HEK293 (cell line): ENCODE results near the gene FRY.

Experiments
- CTCF ChIA-PET: fragments of 350-600 bp; formaldehyde crosslinking; extraction: SDS; loops from one replicate; lab custom pipeline; 2021; ENCODE audit warnings: antibody characterized with exemption; lab: Yijun Ruan, JAX
- POLR2A ChIA-PET: fragments of 300-600 bp; formaldehyde crosslinking; extraction: SDS; loops from one replicate; lab custom pipeline; 2020; ENCODE audit warnings: antibody characterized with exemption, inconsistent platforms; lab: Yijun Ruan, JAX
- H3K27ac ChIP-seq: fragments of 200-500 bp; sonication (Bioruptor generic); 2 replicates; pipeline ENCODE4 v1.5.1; 2014; ENCODE audit warnings: low read depth, low read length, control low read depth, inconsistent platforms; ENCODE audit errors: extremely low read depth
- H3K36me3 ChIP-seq, 2 experiments: fragments of 200-500 bp in 1 of 2; sonication (Bioruptor generic) in 1 of 2; 1 replicate in 1 of 2; 2 replicates in 1 of 2; pipeline ENCODE4 v1.5.1; 2014 to 2017; ENCODE audit warnings: inconsistent platforms in 2 of 2, low read length in 2 of 2; ENCODE audit not compliant: control insufficient read depth in 2 of 2, insufficient read depth in 1 of 2
- H3K4me1 ChIP-seq: fragments of 200-500 bp; sonication (Bioruptor generic); 2 replicates; pipeline ENCODE4 v1.5.1; 2014; ENCODE audit warnings: mild to moderate bottlenecking, low read length, inconsistent platforms; ENCODE audit not compliant: control insufficient read depth, insufficient read depth
- H3K4me3 ChIP-seq: 2 replicates; pipeline ENCODE4 v1.5.1; 2011; ENCODE audit warnings: low read depth, mild to moderate bottlenecking, control low read depth, low read length, moderate library complexity
- H3K9me3 ChIP-seq: fragments of 200-500 bp; sonication (Bioruptor generic); 2 replicates; pipeline ENCODE4 v1.5.1; 2014; ENCODE audit warnings: low read depth, low read length, inconsistent platforms; ENCODE audit not compliant: control insufficient read depth, insufficient read depth
- SCRT1 ChIP-seq: fragments of 450-650 bp; formaldehyde crosslinking; IDR thresholded peaks from 2 replicates; pipeline ENCODE4 v1.5.1; 2016; ENCODE audit warnings: missing biosample characterization, missing genetic modification characterization, borderline replicate concordance
- SP7 ChIP-seq: fragments of 450-650 bp; formaldehyde crosslinking; IDR thresholded peaks from 2 replicates; pipeline ENCODE4 v1.5.1; 2016; ENCODE audit warnings: missing biosample characterization, missing genetic modification characterization
- ZBTB10 ChIP-seq: fragments of 450-650 bp; formaldehyde crosslinking; IDR thresholded peaks from 2 replicates; pipeline ENCODE4 v1.5.1; 2016; ENCODE audit warnings: missing biosample characterization, missing genetic modification characterization
- ZBTB26 ChIP-seq: fragments of 450-650 bp; formaldehyde crosslinking; optimal IDR thresholded peaks from 2 replicates; pipeline ENCODE3; 2016; ENCODE audit warnings: missing biosample characterization, mild to moderate bottlenecking, missing genetic modification characterization
- ZNF214 ChIP-seq: fragments of 450-650 bp; formaldehyde crosslinking; IDR thresholded peaks from 2 replicates; pipeline ENCODE4 v1.5.1; 2017; ENCODE audit warnings: missing biosample characterization, mild to moderate bottlenecking, missing genetic modification characterization, borderline replicate concordance
- ZNF366 ChIP-seq: fragments of 450-650 bp; formaldehyde crosslinking; conservative IDR thresholded peaks from 2 replicates; pipeline ENCODE4 v1.5.1; 2016; ENCODE audit warnings: missing biosample characterization, missing genetic modification characterization
- ZNF488 ChIP-seq: fragments of 450-650 bp; formaldehyde crosslinking; IDR thresholded peaks from 2 replicates; pipeline ENCODE4 v1.5.1; 2016; ENCODE audit warnings: missing biosample characterization, missing genetic modification characterization
- ZNF510 ChIP-seq: fragments of 450-650 bp; formaldehyde crosslinking; IDR thresholded peaks from 2 replicates; pipeline ENCODE4 v1.5.1; 2018; ENCODE audit warnings: mild to moderate bottlenecking, missing genetic modification characterization, missing biosample characterization; ENCODE audit not compliant: insufficient replicate concordance
- ZNF843 ChIP-seq: fragments of 450-650 bp; formaldehyde crosslinking; IDR thresholded peaks from 2 replicates; pipeline ENCODE4 v1.5.1; 2016; ENCODE audit warnings: missing biosample characterization, missing genetic modification characterization
- TF ChIP-seq, protein P1 (sequence below): fragments of 450-650 bp; formaldehyde crosslinking; IDR thresholded peaks from 2 replicates; pipeline ENCODE4 v1.5.1; 2017; ENCODE audit warnings: missing biosample characterization, missing genetic modification characterization
- TF ChIP-seq, protein P2 (sequence below): fragments of 450-650 bp; formaldehyde crosslinking; IDR thresholded peaks from 2 replicates; pipeline ENCODE4 v1.5.1; 2016; ENCODE audit warnings: missing biosample characterization, missing genetic modification characterization
- TF ChIP-seq, protein P3 (sequence below): fragments of 450-650 bp; IDR thresholded peaks from 2 replicates; pipeline ENCODE4 v1.5.1; 2018; ENCODE audit warnings: missing biosample characterization, mild to moderate bottlenecking, missing genetic modification characterization

Gene FRY

DNA sequence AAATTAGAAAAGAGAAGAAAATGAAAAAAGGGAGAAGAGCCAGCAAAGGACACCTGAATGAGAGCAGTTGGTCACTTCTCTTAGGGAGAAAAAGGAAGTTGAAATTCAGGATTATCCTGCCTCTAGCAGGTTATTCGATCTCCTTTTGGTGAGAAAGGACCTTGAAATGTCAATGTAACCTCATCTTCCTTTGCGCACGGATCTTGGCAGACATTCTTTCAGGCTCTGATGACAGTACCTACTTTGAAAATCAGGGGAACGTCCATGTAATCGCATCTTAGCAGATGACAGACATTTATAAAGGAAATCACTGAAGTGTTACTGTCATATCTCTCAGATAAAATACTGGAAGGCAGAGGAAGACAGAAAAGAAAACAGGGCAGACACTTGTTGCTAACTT lies 36.7 kb downstream of the FRY start:
- H3K27ac ChIP-seq, result no peak overlapping the region
- ChIA-PET CTCF (no interaction called here), POLR2A (no interaction called here)
- 0 out of 2 replicates have a peak, but pooled peaks have one; percentile 13 for TF ChIP-seq SCRT1
- TF ChIP-seq, protein P1, sequence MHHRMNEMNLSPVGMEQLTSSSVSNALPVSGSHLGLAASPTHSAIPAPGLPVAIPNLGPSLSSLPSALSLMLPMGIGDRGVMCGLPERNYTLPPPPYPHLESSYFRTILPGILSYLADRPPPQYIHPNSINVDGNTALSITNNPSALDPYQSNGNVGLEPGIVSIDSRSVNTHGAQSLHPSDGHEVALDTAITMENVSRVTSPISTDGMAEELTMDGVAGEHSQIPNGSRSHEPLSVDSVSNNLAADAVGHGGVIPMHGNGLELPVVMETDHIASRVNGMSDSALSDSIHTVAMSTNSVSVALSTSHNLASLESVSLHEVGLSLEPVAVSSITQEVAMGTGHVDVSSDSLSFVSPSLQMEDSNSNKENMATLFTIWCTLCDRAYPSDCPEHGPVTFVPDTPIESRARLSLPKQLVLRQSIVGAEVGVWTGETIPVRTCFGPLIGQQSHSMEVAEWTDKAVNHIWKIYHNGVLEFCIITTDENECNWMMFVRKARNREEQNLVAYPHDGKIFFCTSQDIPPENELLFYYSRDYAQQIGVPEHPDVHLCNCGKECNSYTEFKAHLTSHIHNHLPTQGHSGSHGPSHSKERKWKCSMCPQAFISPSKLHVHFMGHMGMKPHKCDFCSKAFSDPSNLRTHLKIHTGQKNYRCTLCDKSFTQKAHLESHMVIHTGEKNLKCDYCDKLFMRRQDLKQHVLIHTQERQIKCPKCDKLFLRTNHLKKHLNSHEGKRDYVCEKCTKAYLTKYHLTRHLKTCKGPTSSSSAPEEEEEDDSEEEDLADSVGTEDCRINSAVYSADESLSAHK (tag by site-specific recombination), result no peak
- no peaks in the 10 kb centered on the region for H3K9me3 ChIP-seq
- H3K4me1 ChIP-seq, result no peaks in the 10 kb centered on the region
- H3K4me3 ChIP-seq, result no peak overlapping the region
- H3K36me3 ChIP-seq, result no peaks in the 10 kb centered on the region

DNA sequence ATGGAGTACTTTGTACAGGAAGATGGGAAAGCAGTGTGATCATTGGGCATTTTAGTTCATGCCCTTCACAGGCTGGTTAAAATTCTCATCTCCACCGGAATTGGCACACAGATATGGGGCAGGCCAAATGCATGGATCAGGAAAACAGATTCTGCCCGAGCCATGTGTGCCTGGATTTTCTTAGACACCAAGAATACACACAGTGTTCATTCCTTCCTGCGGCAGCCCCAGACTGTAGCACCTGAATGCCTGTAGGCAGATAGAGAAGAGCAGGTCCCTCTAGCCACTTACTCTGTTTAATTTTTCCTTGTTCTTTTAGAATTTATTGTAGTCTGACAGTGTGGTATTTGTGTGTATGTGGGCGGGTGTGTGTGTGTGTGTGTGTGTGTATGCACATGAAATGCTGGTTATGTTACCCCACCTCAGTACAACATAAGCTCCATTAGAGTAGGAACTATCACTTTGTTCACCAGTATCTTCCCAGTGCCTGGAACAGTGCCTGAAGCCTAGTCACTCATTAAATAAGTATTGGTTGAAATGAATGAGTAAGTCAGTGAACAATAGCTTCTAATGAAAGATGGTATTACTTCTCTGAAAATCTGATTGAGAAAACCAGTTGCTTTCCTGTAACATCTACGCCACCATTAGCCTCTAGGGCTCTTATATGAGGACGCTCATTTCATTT lies 41.7 kb downstream of the FRY start:
- no peaks in the 10 kb centered on the region for H3K4me1 ChIP-seq
- CTCF ChIA-PET, result interaction anchor here (1.2 kb wide), 1 partner anchor 15 kb away, joined by 3 read pairs; no protein-coding TSS in a partner anchor
- H3K27ac ChIP-seq, result no peak overlapping the region
- H3K4me3 ChIP-seq, result no peak overlapping the region
- no peak for TF ChIP-seq ZBTB10 (tag by site-specific recombination)
- TF ChIP-seq ZNF510 (tag by site-specific recombination), result no peak
- no peak for TF ChIP-seq ZBTB26 (tag by site-specific recombination)
- no peak for TF ChIP-seq ZNF214 (tag by site-specific recombination)
- TF ChIP-seq SP7, result no peak
- no peak for TF ChIP-seq ZNF366 (tag by site-specific recombination)
- no peak for TF ChIP-seq ZNF488 (tag by site-specific recombination)
- TF ChIP-seq, protein P2, sequence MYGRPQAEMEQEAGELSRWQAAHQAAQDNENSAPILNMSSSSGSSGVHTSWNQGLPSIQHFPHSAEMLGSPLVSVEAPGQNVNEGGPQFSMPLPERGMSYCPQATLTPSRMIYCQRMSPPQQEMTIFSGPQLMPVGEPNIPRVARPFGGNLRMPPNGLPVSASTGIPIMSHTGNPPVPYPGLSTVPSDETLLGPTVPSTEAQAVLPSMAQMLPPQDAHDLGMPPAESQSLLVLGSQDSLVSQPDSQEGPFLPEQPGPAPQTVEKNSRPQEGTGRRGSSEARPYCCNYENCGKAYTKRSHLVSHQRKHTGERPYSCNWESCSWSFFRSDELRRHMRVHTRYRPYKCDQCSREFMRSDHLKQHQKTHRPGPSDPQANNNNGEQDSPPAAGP (tag by site-specific recombination), result no peak
- no peaks in the 10 kb centered on the region for H3K9me3 ChIP-seq
- H3K36me3 ChIP-seq, result no peaks in the 10 kb centered on the region
- POLR2A ChIA-PET, result no interaction called here

DNA sequence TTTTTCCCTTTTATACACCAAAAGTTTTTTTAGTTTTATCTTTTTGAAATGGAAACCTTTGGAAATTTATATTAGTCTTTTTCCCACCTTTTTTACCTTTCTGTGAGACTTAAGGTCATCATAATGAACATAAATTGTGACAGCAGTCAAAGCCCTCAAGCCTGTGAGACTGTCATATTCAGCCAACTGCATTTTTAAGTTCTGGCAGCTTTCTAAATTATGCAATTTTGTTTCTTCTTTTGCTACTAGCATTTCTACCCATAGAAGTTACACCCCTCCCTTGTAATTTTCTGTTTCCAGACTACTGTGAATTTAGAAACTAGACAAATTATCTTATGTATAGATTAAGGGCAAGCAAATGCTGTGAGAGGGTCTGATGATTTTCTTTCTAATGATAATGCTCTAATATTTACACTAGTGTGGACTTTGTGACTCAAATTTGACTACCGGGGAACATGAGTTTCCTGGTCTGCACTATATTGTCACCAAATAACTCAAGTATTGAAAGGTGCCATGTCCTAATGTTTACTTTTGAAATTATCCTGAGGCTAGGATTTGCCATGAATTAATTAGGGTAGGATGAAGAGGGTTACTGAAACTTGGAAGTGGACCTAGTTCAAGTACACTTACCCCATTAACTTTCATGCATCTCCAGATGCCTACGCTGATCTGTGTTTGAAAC lies 43.7 kb downstream of the FRY start:
- Histone ChIP-seq H3K4me1 (no peaks in the 10 kb centered on the region), H3K36me3 (no peaks in the 10 kb centered on the region), H3K9me3 (no peaks in the 10 kb centered on the region), H3K4me3 (no peak overlapping the region)
- TF ChIP-seq, protein P3, sequence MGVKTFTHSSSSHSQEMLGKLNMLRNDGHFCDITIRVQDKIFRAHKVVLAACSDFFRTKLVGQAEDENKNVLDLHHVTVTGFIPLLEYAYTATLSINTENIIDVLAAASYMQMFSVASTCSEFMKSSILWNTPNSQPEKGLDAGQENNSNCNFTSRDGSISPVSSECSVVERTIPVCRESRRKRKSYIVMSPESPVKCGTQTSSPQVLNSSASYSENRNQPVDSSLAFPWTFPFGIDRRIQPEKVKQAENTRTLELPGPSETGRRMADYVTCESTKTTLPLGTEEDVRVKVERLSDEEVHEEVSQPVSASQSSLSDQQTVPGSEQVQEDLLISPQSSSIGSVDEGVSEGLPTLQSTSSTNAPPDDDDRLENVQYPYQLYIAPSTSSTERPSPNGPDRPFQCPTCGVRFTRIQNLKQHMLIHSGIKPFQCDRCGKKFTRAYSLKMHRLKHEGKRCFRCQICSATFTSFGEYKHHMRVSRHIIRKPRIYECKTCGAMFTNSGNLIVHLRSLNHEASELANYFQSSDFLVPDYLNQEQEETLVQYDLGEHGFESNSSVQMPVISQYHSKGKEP (tag by site-specific recombination), result no peak
- no peak for TF ChIP-seq ZNF843 (tag by site-specific recombination)
- TF ChIP-seq, all 188 proteins: peak for 0
- H3K27ac ChIP-seq, result no peak overlapping the region
- CTCF ChIA-PET, result interaction anchor here (0.7 kb wide), 1 partner anchor 81 kb away, joined by 4 read pairs; no protein-coding TSS in a partner anchor
- POLR2A ChIA-PET, result no interaction called here
